Endothelial cell (in vitro differentiated cells): ENCODE data around the gene CREB3L4. TPM values are rescaled to one million over a fixed set of nuclear protein-coding genes. Genes with fewer than 3 reads are reported as not detected.

Experiments
- DNase-seq: peaks from one replicate; pipeline ENCODE4 v3.0.0; 2021; ENCODE audit warnings: low spot score
- H3K27ac Mint-ChIP-seq: one replicate; pipeline ENCODE4 v1.8.0; 2021; ENCODE audit warnings: mixed read lengths, inconsistent platforms; ENCODE audit not compliant: unreplicated experiment
- H3K27me3 Mint-ChIP-seq: one replicate; pipeline ENCODE4 v1.8.0; 2021; ENCODE audit warnings: mild to moderate bottlenecking, moderate library complexity, mixed read lengths, inconsistent platforms; ENCODE audit not compliant: unreplicated experiment
- H3K36me3 Mint-ChIP-seq: one replicate; pipeline ENCODE4 v1.8.0; 2021; ENCODE audit warnings: mild to moderate bottlenecking, low read depth, mixed read lengths, inconsistent platforms; ENCODE audit not compliant: unreplicated experiment
- H3K4me1 Mint-ChIP-seq: one replicate; pipeline ENCODE4 v1.8.0; 2021; ENCODE audit warnings: mild to moderate bottlenecking, mixed read lengths, inconsistent platforms; ENCODE audit not compliant: unreplicated experiment
- H3K4me3 Mint-ChIP-seq: one replicate; pipeline ENCODE4 v1.8.0; 2021; ENCODE audit warnings: mild to moderate bottlenecking, mixed read lengths, inconsistent platforms; ENCODE audit not compliant: unreplicated experiment
- H3K9me3 Mint-ChIP-seq: one replicate; pipeline ENCODE4 v1.8.0; 2021; ENCODE audit warnings: mixed read lengths, inconsistent platforms; ENCODE audit not compliant: unreplicated experiment
- CTCF ChIP-seq: fragments of 200-600 bp; sonication (generic); IDR thresholded peaks from one replicate; pipeline ENCODE4 v1.5.0; 2021; ENCODE audit warnings: antibody characterized with exemption; ENCODE audit not compliant: unreplicated experiment
- total RNA-seq: library from RNA; stranded (reverse); fragmentation: NEBNext Ultra II Directional; extraction: Animal tissue kit (Norgen Biotek cat#: 25700); gene quantifications from one replicate; pipeline ENCODE4 v1.2.1, GENCODE V29; 2021; ENCODE audit not compliant: unreplicated experiment

The CREB3L4 gene
- total RNA-seq, 1 donor from 2014 or later = 13.2 TPM

GRCh38 chr1:153942766-153943549 is 24.7 kb upstream of the CREB3L4 start:
- H3K27me3 Mint-ChIP-seq = peaks cover 15% of the 10 kb centered on the region
- no peak for DNase-seq
- H3K27ac Mint-ChIP-seq = no peak overlapping the region
- peaks cover 18% of the 10 kb centered on the region for H3K4me1 Mint-ChIP-seq
- no peak overlapping the region for H3K4me3 Mint-ChIP-seq
- H3K36me3 Mint-ChIP-seq = peaks cover 18% of the 10 kb centered on the region
- H3K9me3 Mint-ChIP-seq = no peaks in the 10 kb centered on the region
- no peak for TF ChIP-seq CTCF

- peak overlapping the region; percentile 97 for H3K4me3 Mint-ChIP-seq
- TF ChIP-seq CTCF = no peak
- H3K27me3 Mint-ChIP-seq = peaks cover 17% of the 10 kb centered on the region
- H3K4me1 Mint-ChIP-seq = peaks cover 18% of the 10 kb centered on the region
- no peaks in the 10 kb centered on the region for H3K9me3 Mint-ChIP-seq
- peak overlapping the region; percentile 80 for H3K27ac Mint-ChIP-seq
- no peak for DNase-seq
- peaks cover 15% of the 10 kb centered on the region for H3K36me3 Mint-ChIP-seq
Measured at GRCh38 chr1:153944005-153944826, 23.5 kb upstream of the CREB3L4 start.

GRCh38 chr1:153944827-153945117 is 22.9 kb upstream of the CREB3L4 start:
- DNase-seq = no peak
- Mint-ChIP-seq H3K4me1 (peaks cover 18% of the 10 kb centered on the region), H3K36me3 (peaks cover 13% of the 10 kb centered on the region), H3K27me3 (peaks cover 17% of the 10 kb centered on the region), H3K9me3 (no peaks in the 10 kb centered on the region), H3K4me3 (peak overlapping the region; percentile 97), H3K27ac (no peak overlapping the region)
- TF ChIP-seq CTCF = no peak

GRCh38 chr1:153945131-153945794 is 22.4 kb upstream of the CREB3L4 start:
- DNase-seq = no peak
- H3K27ac Mint-ChIP-seq = peak overlapping the region; percentile 74
- peaks cover 11% of the 10 kb centered on the region for H3K36me3 Mint-ChIP-seq
- no peaks in the 10 kb centered on the region for H3K9me3 Mint-ChIP-seq
- peak overlapping the region; percentile 97 for H3K4me3 Mint-ChIP-seq
- H3K4me1 Mint-ChIP-seq = peaks cover 18% of the 10 kb centered on the region
- no peak for TF ChIP-seq CTCF
- H3K27me3 Mint-ChIP-seq = peaks cover 16% of the 10 kb centered on the region
